LNCAP (cell line): ENCODE data around the gene HEG1.

ENCODE experiments used
- CTCF ChIP-seq: fragments of 450-650 bp; IDR thresholded peaks from 2 replicates; pipeline ENCODE4 v1.5.1; 2017; ENCODE audit warnings: mild to moderate bottlenecking

The HEG1 gene

DNA sequence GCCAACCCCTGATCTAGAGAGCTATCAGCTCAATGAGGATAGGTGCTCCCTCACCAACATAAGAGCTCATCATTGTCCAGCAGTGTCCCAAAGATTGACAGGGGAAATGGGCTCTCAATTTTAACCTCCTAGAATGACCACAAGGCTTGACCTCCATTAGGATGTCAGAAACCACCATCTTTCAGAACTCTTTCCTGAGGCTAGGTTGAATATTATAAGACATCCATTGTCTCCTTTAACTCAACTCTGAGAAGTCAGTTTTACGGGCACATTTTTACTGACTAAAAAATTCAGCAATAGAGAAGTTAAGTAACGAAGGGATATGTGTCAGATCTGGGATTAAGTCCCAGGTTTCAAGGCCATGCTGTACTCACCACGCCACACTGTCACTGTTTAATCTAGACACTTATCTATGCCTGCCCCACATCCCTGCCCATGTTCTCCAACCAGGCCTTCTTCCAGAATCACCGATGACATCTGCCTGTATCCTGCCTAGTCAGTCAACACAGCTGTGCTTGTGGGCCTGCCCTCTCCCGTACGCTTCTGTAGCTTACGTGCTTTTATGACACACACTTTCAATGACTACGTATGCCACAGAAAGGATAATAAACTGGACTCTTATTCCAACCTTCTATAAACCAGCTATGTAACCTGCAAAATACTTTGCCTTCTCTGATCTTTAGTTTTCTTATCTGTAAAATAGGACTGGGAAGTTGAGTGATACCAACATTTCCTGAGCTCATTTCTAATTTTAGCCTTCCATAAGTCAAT, 104.1 kb downstream of the HEG1 start:
- TF ChIP-seq CTCF: no peak

GRCh38 chr3:124950026-124950425, 105.8 kb downstream of the HEG1 start:
- TF ChIP-seq CTCF: no peak

DNA sequence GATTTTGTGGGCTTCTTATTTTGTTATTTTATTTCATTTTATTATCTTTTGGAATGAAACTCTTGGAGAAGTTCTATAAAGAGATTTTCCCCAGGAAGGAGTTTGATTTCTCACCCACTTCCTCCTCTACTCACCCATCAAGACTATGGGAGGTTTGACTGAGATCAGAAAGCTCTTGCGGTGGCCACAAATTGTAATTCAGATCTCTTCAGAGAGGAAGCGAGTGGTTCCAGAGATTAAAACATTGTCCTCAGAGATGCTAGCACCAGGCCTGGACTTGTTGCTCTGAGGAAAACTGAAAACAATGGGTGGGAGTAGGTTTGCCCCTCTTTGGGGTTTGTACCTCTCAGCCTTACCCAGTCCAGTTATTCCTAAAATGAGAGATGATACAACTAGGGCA, 113.2 kb downstream of the HEG1 start:
- no peak for TF ChIP-seq CTCF

DNA sequence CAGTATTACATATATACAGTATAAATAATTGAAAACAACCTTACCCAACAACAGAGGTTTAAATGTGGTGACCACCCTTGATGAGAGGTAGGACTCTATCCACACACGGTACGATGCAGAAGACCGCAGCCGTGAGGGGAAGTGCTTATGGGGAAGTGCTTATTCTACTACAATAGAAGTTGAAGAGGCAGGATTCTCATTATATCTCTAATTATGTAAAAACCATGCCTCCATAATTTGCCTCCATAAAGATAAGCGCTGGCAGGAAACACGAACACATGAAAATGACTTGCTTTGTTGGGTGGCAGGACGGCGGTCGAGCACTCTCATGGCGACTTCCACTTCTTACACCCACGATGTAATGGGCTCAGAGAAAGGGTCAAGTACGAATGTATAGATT, 114.0 kb downstream of the HEG1 start:
- no peak for TF ChIP-seq CTCF

GRCh38 chr3:124939661-124940060, 116.1 kb downstream of the HEG1 start:
- TF ChIP-seq CTCF: no peak

DNA sequence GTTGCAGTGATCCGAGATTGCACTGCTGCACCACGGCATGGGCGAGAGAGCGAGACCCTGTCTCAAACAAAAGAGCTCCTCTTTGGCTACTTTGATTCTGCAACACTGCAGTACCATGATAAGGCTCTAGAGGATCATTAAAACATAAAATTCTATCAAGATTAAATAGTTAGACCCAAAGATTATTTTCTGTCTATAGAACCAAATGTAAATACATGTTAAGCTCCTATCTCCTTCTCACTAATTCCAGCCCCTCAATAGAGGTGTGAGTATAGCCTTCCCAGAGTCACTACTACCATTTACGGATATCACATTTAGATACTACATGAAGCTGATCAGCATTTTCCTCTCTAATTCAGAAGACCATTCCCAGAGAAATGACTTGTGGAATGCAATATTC, 116.9 kb downstream of the HEG1 start:
- TF ChIP-seq CTCF: no peak

DNA sequence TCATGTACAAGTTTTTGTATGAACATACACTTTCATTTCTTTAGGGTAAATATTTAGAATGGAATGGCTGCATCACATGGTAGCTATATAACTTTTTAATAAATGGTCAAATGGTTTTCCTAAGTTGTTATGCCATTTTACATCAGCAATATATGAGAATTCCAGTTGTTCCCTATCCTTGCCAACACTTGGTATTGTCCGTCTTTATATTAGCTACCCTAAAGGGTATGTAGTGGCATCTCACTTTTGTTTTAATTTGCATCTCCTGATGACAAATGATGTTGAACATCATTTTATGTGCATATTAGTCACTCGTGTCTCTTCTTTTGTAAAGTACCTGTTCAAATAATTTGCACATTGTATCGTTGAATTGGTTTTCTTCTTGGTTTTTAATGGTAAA, 118.7 kb downstream of the HEG1 start:
- TF ChIP-seq CTCF: no peak
